ENCODE measurements around the gene PIGS.

PIGS gene

GRCh38 chr17:28505986-28506665 lies 65.2 kb downstream of the PIGS start, which contains the start of gene FOXN1:
Gene FOXN1, plus strand, starts transcription at chr17:28506348. Its CDS starts 17,622 bp downstream, at chr17:28523970.
- no peak for DNase-seq

- DNase-seq: no peak
Measured at GRCh38 chr17:28503420-28503819, 67.9 kb downstream of the PIGS start.
